DMS153 (cell line): Measurements from ENCODE around the gene STX1B.
A peak's percentile ranks its signal among the peaks of the same experiment; 100 is the strongest.
"Not testable (repeated sequence)": the region's sequence is repeated elsewhere in the genome, so short reads cannot be mapped to it uniquely, and the experiment has no call there.

Source experiments
- DNase-seq: peaks from one replicate; lab custom pipeline; 2025; lab: John Stamatoyannopoulos, UW

Gene STX1B

DNA sequence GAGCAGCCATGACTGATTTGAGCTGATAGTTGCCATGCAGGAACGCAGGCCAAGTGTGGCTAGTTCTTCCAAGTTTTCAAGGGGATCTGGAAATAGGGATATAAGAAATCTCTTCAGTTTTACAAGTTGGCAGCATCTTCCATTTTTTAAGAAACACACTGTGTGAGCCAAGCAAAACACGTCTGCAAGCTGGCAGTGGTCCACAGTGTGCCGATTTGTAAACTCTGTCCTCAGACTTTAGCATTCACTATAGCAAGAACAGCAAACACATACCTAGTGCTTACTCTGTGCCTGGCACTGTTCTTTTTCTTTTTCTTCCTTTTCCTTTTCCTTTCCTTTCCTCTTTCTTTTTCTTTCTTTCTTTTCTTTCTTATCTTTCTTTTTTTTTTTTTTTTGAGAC, 58.7 kb downstream of the STX1B start:
- DNase-seq: no peak

DNA sequence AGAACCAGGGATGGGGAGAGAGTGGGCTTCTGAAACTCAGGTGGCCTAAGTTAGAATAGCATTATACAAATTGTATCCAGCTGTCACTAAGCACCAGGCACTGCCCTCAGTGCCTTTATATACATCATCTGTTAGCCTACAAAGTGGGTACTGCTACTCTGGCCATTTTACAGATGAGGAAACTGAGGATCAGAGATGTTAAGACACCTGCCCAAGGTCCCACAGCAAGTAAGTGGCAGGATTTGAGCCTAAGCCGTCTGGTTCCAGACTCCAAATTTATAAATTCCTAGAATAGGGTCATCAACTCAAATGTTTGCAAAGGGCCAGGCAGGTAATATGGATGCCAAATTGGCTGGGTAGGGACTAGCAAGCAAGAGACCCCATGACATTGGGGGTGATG, 59.2 kb downstream of the STX1B start:
- no peak for DNase-seq

GRCh38 chr16:30950516-30951065, 59.8 kb downstream of the STX1B start:
- DNase-seq: no peak

GRCh38 chr16:30949650-30950515, 60.6 kb downstream of the STX1B start:
- DNase-seq: peak; percentile 64

DNA sequence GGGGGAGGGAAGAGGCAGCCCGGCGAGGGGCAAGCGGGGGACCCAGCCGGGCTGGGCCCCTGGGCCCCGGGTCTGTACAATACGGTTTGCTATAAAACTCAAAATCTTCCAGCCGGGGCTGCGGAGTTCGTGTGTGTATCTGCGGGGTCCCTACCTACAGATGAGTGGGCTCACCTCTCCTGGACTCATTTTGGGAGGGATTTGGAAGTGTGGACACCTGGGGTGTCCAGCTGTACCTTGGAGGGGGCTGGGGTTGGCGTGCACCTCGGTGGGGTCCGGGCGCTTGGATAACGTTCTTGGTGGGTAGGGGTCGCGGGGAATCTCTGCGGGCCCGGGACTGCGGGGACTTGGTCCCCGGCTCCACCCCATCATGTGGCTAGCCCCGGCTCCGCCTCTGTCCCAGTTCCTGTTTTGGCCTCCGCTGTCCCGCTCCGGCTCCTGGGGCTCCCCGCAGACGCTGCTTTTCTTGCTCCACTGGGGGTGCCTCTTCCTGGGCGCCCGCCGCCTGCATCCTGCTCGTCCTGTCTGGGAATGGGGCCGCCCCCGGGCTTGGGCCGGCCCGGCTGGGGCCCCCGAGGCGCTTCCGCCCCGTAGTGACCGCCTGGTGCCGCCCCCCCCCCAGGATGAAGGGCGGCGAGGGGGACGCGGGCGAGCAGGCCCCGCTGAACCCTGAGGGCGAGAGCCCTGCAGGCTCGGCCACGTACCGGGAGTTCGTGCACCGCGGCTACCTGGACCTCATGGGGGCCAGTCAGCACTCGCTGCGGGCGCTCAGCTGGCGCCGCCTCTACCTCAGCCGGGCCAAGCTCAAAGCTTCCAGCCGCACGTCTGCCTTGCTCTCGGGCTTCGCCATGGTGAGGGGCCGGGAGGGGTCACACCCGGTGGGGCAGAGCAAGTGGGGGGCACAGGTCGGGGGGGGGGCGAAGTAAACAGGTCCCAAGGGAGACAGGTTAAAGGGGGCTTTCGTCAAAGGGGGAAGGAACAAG, 61.5 kb downstream of the STX1B start, which contains the start of gene ORAI3:
ORAI3 (plus strand) TSS at position 402 of the 983 bp plus-strand sequence; CDS start at position 624, 222 bp downstream.
- no peak for DNase-seq

GRCh38 chr16:30947859-30948666, 62.4 kb downstream of the STX1B start:
- DNase-seq: peak; percentile 51

DNA sequence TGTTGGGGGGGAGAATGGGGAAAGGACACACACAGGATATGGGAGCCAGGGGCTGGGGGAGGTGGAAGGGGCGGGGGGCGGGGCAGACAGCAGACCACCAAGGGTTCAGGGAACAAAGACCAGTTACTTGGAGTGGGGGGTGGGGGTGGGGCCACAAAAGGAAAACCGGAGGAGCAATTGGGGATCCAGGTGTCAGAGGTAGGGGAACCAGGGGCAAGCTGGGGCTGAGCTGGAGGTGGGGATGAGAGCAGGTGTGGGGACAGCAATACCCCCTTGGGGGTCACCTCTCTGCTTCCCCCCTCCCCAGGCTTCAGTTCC, 62.9 kb downstream of the STX1B start:
- DNase-seq: no peak

DNA sequence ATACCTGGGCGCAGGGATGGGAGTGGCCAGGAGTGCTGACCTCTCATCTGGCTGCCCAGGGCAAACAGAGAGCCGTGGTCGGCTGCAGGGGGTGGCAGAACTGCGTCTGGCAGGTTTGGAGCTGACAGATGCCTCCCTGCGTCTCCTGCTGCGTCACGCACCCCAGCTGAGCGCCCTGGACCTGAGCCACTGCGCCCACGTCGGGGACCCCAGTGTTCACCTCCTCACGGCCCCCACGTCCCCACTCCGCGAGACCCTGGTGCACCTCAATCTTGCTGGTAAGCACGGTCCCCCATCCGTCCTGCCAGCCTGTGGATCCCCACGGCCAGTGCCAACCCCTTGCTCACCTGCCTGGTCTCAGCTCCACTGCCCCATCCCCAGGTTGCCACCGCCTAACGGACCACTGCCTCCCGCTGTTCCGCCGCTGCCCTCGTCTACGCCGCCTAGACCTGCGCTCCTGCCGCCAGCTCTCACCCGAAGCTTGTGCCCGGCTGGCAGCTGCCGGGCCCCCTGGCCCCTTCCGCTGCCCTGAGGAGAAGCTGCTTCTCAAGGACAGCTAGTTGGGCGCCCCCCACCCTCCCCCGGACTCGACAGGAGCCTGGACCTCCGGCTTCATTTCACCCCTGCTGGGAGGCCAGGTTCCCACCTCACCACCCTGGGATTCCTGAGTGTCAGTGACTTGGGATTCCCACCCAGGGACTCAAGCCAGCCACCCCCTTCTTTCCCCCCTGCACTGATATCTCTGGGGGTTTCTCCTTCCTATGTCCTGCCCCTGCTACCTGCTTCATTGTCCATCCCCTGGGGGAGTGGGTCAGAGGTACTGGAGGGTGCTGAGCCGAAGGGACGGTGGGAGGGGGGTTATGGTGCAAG, 63.5 kb downstream of the STX1B start:
- no peak for DNase-seq

DNA sequence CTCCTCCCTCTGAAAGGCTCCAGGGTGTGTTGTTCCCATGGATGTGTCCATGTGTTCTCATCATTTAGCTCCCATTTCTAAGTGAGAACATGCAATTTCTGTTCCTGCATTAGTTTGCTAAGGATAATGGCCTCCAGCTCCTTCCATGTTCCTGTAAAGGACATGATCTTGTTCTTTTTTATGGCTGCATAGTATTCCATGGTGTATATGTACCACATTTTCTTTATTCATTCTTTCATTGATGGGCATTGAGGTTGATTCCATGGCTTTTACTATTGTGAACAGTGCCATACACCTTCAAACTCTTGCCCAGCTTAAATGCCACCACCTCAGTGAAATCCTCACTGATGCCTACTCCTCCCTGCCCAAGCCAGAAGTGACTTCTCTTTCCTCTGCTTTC, 66.1 kb downstream of the STX1B start:
- DNase-seq: no peak

DNA sequence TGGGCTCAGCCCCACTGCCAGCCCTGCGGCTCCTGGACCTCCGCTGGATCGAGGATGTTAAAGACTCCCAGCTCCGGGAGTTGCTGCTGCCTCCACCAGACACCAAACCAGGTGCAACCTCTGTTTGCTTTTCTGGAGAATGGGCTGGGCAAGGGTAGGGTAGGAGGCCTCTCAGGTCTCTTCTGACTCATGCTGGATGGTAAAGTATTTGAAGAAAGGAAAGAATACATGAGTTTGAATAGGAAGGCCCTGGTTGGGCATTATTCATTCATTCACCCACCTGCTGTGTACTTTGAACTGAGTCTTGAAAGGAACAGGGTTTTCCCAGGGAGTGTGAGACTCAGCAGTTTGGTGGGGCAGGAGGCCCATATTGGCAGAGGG, 68.0 kb downstream of the STX1B start:
- no peak for DNase-seq

DNA sequence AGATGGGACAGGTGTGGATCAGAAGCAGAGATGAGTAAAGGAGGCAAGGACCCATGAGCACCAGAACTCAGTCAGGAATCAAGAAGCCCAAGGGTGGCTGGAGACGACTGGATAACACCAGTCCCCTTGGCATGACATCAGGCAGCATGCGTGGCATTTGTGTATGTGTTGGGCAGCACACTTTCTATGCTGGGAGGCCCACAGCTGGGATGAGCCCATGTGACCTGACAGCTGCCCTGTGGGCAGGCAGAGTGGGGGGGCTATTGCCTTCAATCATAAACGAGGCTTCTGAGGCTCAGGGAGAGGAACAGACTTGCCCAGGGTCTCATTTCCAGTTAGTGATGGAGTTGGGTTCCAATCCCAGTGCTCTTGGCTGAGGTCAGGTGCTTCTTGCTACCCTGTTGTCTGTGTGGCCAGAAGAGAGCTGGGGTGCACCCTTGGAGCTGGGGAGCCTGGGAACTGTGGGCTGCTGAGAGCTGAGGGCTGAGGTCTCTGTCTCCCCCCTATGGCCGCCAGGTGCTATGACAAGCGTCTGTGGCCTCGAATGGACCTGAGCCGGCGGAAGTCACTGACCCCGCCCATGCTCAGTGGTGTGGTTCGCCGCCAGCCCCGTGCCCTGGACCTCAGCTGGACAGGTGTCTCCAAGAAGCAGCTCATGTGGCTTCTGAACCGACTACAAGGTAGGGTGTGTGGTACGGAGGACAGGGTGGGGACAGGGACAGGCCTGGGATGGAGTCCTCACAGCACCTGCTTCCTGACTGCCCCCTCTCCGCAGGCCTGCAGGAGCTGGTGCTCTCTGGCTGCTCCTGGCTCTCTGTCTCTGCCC, 68.6 kb downstream of the STX1B start:
- DNase-seq: peak; percentile 48

DNA sequence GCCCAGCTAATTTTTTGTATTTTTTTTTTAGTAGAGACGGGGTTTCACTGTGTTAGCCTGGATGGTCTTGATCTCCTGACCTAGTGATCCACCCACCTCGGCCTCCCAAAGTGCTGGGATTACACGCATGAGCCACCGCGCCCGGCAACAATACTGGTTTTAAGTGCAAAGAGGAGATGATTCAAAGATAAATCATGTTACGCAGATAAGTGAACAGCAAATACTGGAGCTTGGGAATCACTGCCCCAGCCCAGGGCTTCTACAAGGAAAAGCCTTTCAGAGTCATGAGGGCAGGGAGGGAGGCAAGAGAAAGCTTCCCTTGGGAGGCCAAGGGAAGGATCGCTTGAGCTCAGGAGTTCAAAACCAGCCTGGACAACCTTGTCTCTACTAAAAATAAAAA, 70.9 kb downstream of the STX1B start:
- DNase-seq: not testable (repeated sequence)
